ENCODE data around the gene MRPS18B. TPM values are rescaled to one million over a fixed set of nuclear protein-coding genes. Genes with fewer than 3 reads are reported as not detected.
A peak's percentile ranks its signal among the peaks of the same experiment; 100 is the strongest.

Gene MRPS18B
- total and polyA plus RNA-seq, 8 donors: 36.6 to 54.7 (median 43.5) TPM

DNA sequence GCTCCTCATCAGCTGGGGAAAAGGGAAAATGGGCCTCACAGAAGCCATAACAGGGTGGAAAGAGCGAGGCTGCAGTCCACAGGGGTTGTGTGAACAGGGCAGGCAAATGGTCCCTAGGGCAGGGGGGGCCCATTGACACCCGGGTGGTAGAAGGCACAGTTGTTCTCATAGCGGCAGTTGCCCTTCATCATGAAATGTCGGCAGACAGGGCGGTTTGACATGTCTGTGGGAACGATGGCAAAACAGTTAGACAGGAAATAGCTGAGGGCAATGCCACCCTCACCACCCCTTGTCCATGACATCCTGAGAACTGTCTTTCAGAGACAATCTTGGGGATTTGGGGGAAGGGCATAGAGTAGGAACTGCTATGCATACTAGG, 16.2 kb upstream of the MRPS18B start:
- Histone ChIP-seq H3K9me3 (no peaks in the 10 kb centered on the region), H3K27ac (no peak overlapping the region), H3K4me3 (no peak overlapping the region), H3K36me3 (peaks cover 11 to 79% of the 10 kb centered on the region in 2 donors), H3K27me3 (no peaks in the 10 kb centered on the region), H3K4me1 (no peaks in the 10 kb centered on the region)
- ATAC-seq (no peak), DNase-seq (no peak)
- TF ChIP-seq, protein P1, sequence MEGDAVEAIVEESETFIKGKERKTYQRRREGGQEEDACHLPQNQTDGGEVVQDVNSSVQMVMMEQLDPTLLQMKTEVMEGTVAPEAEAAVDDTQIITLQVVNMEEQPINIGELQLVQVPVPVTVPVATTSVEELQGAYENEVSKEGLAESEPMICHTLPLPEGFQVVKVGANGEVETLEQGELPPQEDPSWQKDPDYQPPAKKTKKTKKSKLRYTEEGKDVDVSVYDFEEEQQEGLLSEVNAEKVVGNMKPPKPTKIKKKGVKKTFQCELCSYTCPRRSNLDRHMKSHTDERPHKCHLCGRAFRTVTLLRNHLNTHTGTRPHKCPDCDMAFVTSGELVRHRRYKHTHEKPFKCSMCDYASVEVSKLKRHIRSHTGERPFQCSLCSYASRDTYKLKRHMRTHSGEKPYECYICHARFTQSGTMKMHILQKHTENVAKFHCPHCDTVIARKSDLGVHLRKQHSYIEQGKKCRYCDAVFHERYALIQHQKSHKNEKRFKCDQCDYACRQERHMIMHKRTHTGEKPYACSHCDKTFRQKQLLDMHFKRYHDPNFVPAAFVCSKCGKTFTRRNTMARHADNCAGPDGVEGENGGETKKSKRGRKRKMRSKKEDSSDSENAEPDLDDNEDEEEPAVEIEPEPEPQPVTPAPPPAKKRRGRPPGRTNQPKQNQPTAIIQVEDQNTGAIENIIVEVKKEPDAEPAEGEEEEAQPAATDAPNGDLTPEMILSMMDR (IDR thresholded peaks at IDR 0.05): no peak
- intact Hi-C loops (cut with DNase I): no loop called here

DNA sequence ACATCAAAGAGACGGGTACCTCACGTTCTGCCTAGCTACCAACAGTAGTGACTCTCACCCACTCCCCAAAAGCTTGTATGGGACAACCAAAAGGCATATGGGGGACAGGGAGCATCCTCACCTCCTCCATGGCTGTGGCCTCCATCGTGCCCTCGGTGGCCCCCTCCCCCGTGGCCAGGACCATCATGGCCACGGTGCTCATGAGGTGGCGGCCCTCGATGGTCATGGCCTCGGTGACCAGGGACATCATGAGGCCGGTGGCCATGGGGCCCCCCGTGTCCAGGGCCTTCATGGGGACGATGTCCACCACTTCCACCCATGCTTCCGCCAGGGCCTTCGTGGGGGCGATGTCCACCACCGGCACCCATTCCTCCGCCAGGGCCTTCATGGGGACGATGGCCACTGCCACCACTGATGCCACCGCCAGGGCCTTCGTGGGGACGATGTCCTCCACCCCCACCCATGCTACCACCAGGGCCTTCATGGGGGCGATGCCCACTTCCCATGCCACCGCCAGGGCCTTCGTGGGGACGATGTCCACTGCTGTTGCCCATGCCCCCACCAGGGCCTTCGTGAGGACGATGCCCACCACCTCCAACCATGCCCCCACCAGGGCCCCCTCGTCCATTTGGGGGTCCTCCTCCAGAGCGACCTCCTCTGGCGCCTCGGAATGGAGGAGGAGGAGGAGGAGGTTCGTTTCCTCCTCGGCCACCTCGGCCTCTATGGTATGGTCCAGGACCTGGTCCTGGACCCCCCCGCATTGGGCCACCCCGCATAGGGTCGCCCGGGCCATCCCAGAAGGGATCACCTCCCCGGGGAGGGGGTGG, 15.6 kb upstream of the MRPS18B start:
- Histone ChIP-seq H3K9me3 (no peaks in the 10 kb centered on the region), H3K4me1 (no peaks in the 10 kb centered on the region), H3K27ac (no peak overlapping the region), H3K27me3 (no peaks in the 10 kb centered on the region), H3K36me3 (peaks cover 11 to 79% of the 10 kb centered on the region in 2 donors), H3K4me3 (no peak overlapping the region)
- peak; percentile 6 for ATAC-seq
- intact Hi-C loops (cut with DNase I): no loop called here
- TF ChIP-seq, protein P1 (IDR thresholded peaks at IDR 0.05): no peak
- DNase-seq: no peak

DNA sequence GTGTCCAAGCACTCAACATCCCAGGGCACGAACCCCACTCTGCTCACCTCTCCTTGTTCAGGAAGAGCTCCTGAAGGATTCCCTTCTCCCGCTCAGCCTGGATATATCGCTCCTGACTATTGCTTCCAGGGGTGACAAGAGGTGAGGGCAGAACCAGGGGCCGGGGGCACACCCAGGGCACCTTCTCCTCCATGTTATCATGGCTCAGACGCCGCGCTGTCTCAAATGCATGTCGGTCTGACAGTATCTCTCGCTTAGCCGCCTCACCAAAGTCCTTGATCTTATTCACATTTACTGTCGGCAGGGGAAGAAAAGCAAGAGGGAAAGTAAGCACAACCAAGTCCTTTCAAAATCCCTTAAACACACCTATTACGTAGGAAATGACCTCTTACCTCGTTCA, 13.7 kb upstream of the MRPS18B start:
- no peak for ATAC-seq
- no peaks in the 10 kb centered on the region for H3K9me3 ChIP-seq
- intact Hi-C loops (cut with DNase I): no loop called here
- H3K4me1 ChIP-seq: peaks cover 0 to 6% of the 10 kb centered on the region in 2 donors
- no peak overlapping the region for H3K27ac ChIP-seq
- no peaks in the 10 kb centered on the region for H3K27me3 ChIP-seq
- no peak overlapping the region for H3K4me3 ChIP-seq
- no peak for DNase-seq
- H3K36me3 ChIP-seq: peaks cover 11 to 97% of the 10 kb centered on the region in 2 donors
- TF ChIP-seq, protein P1 (IDR thresholded peaks at IDR 0.05): no peak

DNA sequence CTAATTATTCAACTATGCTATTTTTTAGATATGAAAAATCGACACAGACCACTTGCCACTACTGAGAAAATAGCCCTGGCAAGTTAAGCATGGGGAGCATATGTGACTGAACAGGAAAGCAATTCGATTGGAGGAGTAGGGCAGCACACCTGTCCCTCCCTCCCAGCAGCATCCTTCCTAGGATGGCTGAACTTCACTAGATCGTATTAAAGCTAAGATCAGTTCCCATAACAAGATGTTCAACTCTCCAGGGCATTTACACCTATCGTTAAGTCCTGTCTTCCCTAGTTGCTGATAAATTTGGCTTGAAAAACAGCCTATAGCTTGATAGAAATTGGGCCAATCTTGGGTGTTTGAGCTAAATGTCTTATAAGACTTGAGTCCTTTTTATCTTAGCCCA, 7.6 kb upstream of the MRPS18B start:
- Histone ChIP-seq H3K4me3 (no peak overlapping the region), H3K36me3 (peaks cover 0 to 59% of the 10 kb centered on the region in 2 donors), H3K9me3 (no peaks in the 10 kb centered on the region), H3K27me3 (no peaks in the 10 kb centered on the region), H3K4me1 (peaks cover 24 to 41% of the 10 kb centered on the region in 2 donors), H3K27ac (no peak overlapping the region)
- DNase-seq (no peak), ATAC-seq (no peak)
- TF ChIP-seq, protein P1 (IDR thresholded peaks at IDR 0.05): no peak
- intact Hi-C loops (cut with DNase I): no loop called here

DNA sequence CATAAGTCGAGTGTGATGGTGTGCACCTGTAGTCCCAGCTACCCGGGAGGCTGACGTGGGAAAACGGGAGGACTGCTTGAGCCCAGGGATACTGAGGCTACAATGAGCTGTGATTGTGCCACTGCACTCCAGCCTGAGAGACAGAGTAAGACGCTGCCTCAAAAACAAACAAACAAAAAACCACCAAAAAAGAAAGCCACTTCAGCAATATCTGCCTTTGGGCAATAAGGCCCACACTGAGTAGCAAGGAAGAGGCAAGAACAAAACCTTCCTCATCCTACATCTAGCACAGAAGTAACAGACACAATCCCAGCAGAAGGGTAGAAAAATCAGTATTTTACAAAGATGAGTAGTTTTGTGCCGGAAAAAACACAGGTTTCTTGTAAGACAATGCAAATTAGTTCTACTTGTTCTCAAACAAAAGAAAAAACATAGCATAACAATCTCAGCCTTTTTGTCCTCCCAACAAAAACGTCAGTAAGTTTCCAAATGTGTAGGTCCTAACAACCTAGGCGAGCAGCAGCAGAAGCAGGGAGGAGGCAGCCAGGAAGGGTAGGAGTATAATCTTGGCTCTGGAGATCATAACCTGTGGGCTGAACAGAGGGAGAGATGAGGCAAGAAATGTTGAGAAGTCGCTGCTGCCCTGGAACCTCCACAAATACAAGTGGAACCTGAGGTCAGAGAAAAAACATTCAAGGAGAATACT, 6.3 kb upstream of the MRPS18B start:
- peaks cover 24 to 41% of the 10 kb centered on the region in 2 donors for H3K4me1 ChIP-seq
- H3K9me3 ChIP-seq: no peaks in the 10 kb centered on the region
- H3K4me3 ChIP-seq: no peak overlapping the region
- TF ChIP-seq, protein P1 (IDR thresholded peaks at IDR 0.05): no peak
- H3K36me3 ChIP-seq: peaks cover 0 to 51% of the 10 kb centered on the region in 2 donors
- DNase-seq (no peak), ATAC-seq (no peak)
- intact Hi-C loops (cut with DNase I): no loop called here
- H3K27me3 ChIP-seq: no peaks in the 10 kb centered on the region
- H3K27ac ChIP-seq: no peak overlapping the region
